ENCODE measurements around the gene TBL3.

TBL3 gene

GRCh38 chr16:1965396-1966001 is 6.4 kb upstream of the TBL3 start:
- DNase-seq, result no peak

DNA sequence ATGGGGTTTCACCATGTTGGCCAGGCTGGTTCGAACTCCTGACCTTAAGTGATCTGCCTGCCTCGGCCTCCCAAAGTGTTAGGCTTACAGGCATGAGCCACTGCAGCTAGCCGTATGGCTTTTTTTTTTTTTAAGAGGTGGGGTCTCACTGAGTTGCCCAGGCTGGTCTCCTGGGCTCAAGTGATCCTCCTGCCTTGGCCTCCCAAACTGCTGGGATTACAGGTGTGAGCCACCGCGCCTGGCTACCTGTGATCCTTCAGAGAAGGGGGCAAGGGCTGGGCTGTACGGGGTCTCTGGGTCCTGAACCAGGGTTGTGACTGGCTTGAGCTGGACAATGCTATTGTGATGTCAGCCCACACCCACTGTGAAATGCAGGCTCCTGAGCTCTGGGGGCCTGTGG is 5.4 kb upstream of the TBL3 start, which contains the start of gene RNF151:
TSS of gene RNF151 (plus strand) at position 397 of the 400 bp plus-strand sequence. CDS start 26 bp downstream, outside the sequence.
- no peak for DNase-seq

- no peak for DNase-seq
Measured at GRCh38 chr16:1968146-1968953, 3.5 kb upstream of the TBL3 start.

DNA sequence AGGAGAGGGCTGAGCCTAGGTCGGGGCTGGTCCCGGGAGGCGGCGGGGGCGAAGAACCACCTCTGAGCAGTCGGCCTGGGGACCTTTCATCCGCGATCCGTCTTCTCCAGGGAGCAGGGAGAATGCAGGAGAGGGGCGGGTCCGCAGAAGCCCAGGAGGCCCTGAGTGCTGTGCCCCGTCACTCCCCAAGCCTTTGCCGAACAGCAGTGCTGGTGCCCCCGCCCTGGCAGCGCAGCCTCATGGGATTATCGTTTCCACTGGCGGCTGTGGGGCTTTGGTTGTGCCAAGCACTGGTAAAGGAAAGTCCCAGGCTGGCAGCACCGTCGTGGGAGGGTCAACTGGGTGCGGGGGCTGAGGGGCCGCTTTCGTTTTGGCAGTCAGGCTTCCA is 631 bp downstream of the TBL3 start:
- DNase-seq, result no peak

- DNase-seq, result no peak
Measured at GRCh38 chr16:1973461-1974156, 1.8 kb downstream of the TBL3 start.

- no peak for DNase-seq
Measured at GRCh38 chr16:1974157-1975070, 2.6 kb downstream of the TBL3 start.

DNA sequence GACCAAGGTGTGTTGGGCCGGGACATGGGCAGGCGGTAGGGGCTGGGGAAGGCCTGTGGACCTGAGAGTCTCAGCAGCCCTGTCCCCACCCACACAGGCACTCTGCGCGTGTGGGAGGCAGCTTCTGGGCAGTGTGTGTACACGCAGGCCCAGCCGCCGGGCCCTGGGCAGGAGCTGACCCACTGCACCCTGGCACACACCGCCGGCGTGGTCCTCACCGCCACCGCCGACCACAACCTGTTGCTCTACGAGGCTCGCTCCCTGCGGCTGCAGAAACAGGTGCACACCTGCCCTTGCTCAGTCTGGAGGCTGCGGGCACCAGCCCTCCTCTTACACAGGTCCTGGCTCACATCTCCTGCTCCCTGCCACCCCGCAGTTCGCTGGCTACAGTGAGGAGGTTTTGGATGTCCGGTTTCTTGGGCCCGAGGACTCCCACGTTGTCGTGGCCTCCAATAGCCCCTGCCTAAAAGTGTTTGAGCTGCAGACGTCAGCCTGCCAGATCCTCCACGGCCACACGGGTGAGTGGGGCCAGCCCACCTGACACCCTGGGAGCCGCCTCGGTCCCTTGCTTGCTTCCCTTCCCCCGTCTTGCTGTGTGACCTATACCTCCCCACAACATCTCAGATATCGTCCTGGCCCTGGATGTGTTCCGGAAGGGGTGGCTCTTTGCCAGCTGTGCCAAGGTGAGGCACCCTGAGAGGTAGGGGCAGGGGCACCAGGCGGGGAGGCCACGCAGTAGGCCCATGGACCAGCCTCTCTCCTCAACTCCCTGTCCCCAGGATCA is 3.8 kb downstream of the TBL3 start:
- no peak for DNase-seq

DNA sequence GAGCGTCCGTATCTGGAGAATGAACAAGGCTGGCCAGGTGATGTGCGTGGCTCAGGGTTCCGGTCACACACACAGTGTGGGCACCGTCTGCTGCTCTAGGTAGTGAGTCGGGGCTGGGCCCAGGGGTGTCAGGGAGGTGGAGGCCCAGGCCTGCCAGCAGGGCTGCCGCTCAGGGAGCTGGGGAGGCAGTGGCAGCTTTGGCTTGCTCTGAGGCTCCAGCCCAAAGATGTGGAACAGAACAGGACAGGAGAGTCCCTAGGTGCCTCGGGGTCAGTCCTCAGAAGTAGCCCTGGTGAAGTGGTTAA is 4.3 kb downstream of the TBL3 start:
- no peak for DNase-seq

DNA sequence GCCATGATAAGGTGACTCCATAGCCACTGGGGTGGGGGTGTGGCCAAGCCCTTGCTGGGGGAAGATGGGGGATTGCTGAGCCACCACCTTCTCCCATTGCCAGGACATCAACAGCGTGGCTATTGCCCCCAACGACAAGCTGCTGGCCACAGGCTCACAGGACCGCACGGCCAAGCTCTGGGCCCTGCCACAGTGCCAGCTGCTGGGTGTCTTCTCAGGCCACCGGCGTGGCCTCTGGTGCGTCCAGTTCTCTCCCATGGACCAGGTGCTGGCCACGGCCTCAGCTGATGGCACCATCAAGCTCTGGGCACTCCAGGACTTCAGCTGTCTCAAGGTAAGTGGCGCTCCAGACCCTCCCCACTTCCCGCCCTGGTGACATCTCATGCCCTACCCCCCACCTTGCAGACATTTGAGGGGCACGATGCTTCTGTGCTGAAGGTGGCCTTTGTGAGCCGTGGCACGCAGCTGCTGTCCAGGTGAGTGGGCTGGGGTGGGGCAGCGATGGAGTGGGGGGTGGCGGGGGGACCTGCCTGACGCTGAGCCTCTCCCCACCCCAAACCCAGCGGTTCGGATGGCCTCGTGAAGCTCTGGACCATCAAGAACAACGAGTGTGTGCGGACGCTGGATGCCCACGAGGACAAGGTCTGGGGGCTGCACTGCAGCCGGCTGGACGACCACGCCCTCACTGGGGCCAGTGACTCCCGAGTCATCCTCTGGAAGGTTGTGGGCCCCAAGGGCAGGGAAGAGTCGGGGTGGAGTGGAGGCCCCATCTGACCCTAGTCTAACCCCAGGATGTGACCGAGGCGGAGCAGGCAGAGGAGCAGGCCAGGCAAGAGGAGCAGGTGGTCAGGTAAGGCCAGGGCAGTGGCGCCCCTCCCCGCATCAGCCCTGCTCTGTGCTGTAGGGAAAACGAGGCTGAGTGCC is 5.4 kb downstream of the TBL3 start:
- DNase-seq, result no peak

- DNase-seq, result no peak
Measured at GRCh38 chr16:1977875-1978268, 6.0 kb downstream of the TBL3 start.

GRCh38 chr16:1978476-1979120 is 6.7 kb downstream of the TBL3 start:
- no peak for DNase-seq

DNA sequence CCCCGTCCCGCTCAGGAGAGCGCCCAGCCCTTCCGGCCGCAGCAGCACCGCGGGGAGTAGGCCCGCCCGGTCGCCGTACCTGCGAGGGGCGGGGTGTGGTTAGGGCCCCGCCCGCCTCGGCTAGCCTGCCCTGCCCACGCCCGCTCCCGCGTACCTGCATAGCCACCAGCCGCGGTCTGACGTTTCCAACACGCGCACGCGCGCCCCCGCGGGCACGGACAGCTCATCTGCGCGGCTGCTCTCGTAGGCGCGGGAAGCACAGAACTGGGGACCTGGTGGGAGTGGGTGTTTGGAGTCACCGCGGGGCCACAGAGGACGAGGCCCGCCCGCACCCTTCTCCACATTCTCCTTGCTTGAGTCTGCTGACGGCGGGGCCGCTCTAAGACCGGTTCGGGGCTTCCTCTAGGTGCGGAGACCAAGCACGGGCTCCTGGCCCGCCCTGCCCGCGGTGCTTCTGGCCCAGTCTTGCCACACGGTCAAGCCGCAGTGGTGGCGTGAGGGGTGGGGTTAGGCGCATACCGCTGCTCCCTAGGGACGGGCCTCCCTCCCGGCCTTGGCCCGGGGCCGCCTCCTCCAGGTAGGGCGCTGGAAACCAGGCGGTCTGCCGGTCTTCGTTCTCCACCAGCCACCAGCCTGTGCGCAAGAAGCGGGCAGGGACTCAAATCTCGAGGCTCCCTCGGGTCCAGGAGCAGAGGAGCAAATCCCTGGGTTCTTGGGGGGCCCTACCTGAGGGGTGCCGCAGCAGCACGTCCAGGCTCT is 7.6 kb downstream of the TBL3 start:
- DNase-seq, result no peak

DNA sequence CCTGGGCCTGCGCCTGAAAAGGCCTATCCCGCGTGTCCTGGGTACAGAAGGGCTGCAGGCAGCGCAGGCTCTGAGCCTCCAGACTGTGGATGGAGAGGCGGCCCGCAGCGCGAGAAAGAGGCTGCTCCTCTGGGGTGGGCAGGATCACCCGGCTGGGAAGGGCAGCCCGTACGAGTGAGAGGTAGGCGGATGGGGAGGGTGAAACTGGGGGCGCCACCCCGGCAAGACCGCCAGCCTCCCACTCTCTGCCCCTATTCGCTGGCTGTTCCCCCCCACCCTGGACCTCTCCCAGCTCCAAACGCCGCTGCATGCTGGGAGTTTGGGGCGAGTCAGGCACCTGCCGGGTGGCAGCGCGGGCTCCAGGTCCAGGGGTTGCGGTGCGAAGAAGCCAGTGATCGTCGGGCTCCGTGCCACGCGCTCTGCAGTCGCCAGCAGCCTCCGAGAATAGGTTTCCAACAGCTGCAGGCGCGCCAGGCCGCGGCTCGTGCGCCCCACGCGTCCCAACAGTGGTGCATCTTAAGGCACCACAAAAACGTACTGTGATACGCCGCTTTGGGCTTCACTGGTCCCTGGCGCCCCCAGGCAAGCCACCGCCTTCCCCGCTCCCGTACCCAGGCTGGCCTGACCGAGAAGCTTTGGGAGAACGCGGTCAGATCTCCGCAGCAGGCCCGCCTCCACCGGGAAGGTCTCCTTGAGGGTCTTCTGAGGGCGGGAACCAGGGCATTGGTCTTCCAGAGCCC is 8.3 kb downstream of the TBL3 start:
- DNase-seq, result no peak

DNA sequence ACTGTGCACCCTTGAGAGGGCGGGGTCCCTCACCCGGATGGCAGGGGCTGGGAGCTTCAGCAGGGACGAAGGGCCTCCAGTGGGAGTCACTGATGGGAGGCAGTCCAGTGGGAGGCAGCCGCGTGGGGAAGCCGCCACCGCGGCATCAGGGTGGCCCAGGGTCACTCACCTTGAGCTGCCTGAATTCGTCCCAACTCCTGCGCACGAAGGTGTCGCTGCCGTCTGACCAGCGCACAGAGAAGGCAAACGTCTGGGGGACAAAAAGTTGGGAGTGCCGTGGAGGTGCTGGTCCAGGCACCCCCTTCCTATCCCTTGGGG is 8.9 kb downstream of the TBL3 start:
- DNase-seq, result no peak

- DNase-seq, result no peak
Measured at GRCh38 chr16:1981398-1981836, 9.6 kb downstream of the TBL3 start, which contains the start of gene NOXO1. Gene NOXO1 (minus strand): TSS chr16:1981469. CDS start chr16:1981179, 290 bp downstream.

- peak; percentile 22 for DNase-seq
Measured at GRCh38 chr16:1982013-1982433, 10.2 kb downstream of the TBL3 start.

- DNase-seq, result no peak
Measured at GRCh38 chr16:1982991-1983543, 11.2 kb downstream of the TBL3 start.

GRCh38 chr16:1983544-1984346 is 11.9 kb downstream of the TBL3 start, which contains the start of gene GFER:
Gene GFER (plus strand): TSS chr16:1984193. CDS start chr16:1984219, 26 bp downstream.
- peak; percentile 88 for DNase-seq
